Measurements from ENCODE around the gene COL6A1.
"Not testable (repeated sequence)": the region's sequence is repeated elsewhere in the genome, so short reads cannot be mapped to it uniquely, and the experiment has no call there.

The COL6A1 gene

GRCh38 chr21:45959779-45960390, 21.7 kb upstream of the COL6A1 start:
- no peaks in the 10 kb centered on the region for H3F3A ChIP-seq (ENCODE audit: insufficient read depth, low read length)
- no peak overlapping the region for H3K4me2 ChIP-seq (ENCODE audit: low read length)
- H3K9me3 ChIP-seq (ENCODE audit: low read length), result no peaks in the 10 kb centered on the region

GRCh38 chr21:45961408-45961807, 20.2 kb upstream of the COL6A1 start:
- not testable (repeated sequence) for H3K4me3 ChIP-seq (ENCODE audit: low read depth, low read length, poor library complexity, severe bottlenecking); H3K79me2 ChIP-seq (ENCODE audit: insufficient read depth, low read length); H3K4me1 ChIP-seq (ENCODE audit: insufficient read depth, low read length, severe bottlenecking); H3F3A ChIP-seq (ENCODE audit: insufficient read depth, low read length); H4K20me1 ChIP-seq (ENCODE audit: insufficient read depth, low read length); H3K36me3 ChIP-seq (ENCODE audit: insufficient read depth, low read length); H3K9ac ChIP-seq (ENCODE audit: low read length); H3K27ac ChIP-seq (ENCODE audit: low read depth, low read length, poor library complexity, severe bottlenecking); H3K4me2 ChIP-seq (ENCODE audit: low read length); H2AFZ ChIP-seq (ENCODE audit: low read length); H3K9me3 ChIP-seq (ENCODE audit: low read length); H3K9me2 ChIP-seq (ENCODE audit: low read depth, low read length); H3K27me3 ChIP-seq (ENCODE audit: insufficient read depth, low read length)

More at GRCh38 chr21:45959779-45960390, 21.7 kb upstream of the COL6A1 start:
- Histone ChIP-seq H3K79me2 (ENCODE audit: insufficient read depth, low read length) (no peaks in the 10 kb centered on the region), H3K4me1 (ENCODE audit: insufficient read depth, low read length, severe bottlenecking) (no peaks in the 10 kb centered on the region), H3K27me3 (ENCODE audit: insufficient read depth, low read length) (no peaks in the 10 kb centered on the region), H3K9me2 (ENCODE audit: low read depth, low read length) (no peaks in the 10 kb centered on the region), H3K36me3 (ENCODE audit: insufficient read depth, low read length) (no peaks in the 10 kb centered on the region), H3K9ac (ENCODE audit: low read length) (no peak overlapping the region), H2AFZ (ENCODE audit: low read length) (no peak overlapping the region), H3K4me3 (ENCODE audit: low read depth, low read length, poor library complexity, severe bottlenecking) (no peak overlapping the region), H3K27ac (ENCODE audit: low read depth, low read length, poor library complexity, severe bottlenecking) (no peak overlapping the region), H4K20me1 (ENCODE audit: insufficient read depth, low read length) (no peaks in the 10 kb centered on the region)
- no peak for TF ChIP-seq EZH2 (IDR thresholded peaks at IDR 0.05; ENCODE audit: borderline replicate concordance, low read length)
- no peak for TF ChIP-seq CTCF (IDR thresholded peaks at IDR 0.05; ENCODE audit: low read length)

- Histone ChIP-seq H4K20me1 (ENCODE audit: insufficient read depth, low read length) (no peaks in the 10 kb centered on the region), H3K79me2 (ENCODE audit: insufficient read depth, low read length) (no peaks in the 10 kb centered on the region), H3K36me3 (ENCODE audit: insufficient read depth, low read length) (no peaks in the 10 kb centered on the region), H3K4me3 (ENCODE audit: low read depth, low read length, poor library complexity, severe bottlenecking) (no peak overlapping the region), H2AFZ (ENCODE audit: low read length) (no peak overlapping the region), H3K27me3 (ENCODE audit: insufficient read depth, low read length) (no peaks in the 10 kb centered on the region), H3K4me1 (ENCODE audit: insufficient read depth, low read length, severe bottlenecking) (no peaks in the 10 kb centered on the region), H3K4me2 (ENCODE audit: low read length) (no peak overlapping the region), H3K27ac (ENCODE audit: low read depth, low read length, poor library complexity, severe bottlenecking) (no peak overlapping the region), H3K9ac (ENCODE audit: low read length) (no peak overlapping the region), H3K9me2 (ENCODE audit: low read depth, low read length) (no peaks in the 10 kb centered on the region), H3K9me3 (ENCODE audit: low read length) (no peaks in the 10 kb centered on the region), H3F3A (ENCODE audit: insufficient read depth, low read length) (no peaks in the 10 kb centered on the region)
- TF ChIP-seq EZH2 (IDR thresholded peaks at IDR 0.05; ENCODE audit: borderline replicate concordance, low read length) (no peak), CTCF (IDR thresholded peaks at IDR 0.05; ENCODE audit: low read length) (no peak)
These were observed 18.9 kb upstream of the COL6A1 start for GRCh38 chr21:45962531-45963231.

GRCh38 chr21:45963232-45963570, 18.4 kb upstream of the COL6A1 start:
- H2AFZ ChIP-seq (ENCODE audit: low read length), result no peak overlapping the region
- H3K79me2 ChIP-seq (ENCODE audit: insufficient read depth, low read length), result no peaks in the 10 kb centered on the region
- H3K4me2 ChIP-seq (ENCODE audit: low read length), result no peak overlapping the region
- H3K9me3 ChIP-seq (ENCODE audit: low read length), result no peaks in the 10 kb centered on the region
- no peaks in the 10 kb centered on the region for H4K20me1 ChIP-seq (ENCODE audit: insufficient read depth, low read length)
- H3K36me3 ChIP-seq (ENCODE audit: insufficient read depth, low read length), result no peaks in the 10 kb centered on the region
- H3K27ac ChIP-seq (ENCODE audit: low read depth, low read length, poor library complexity, severe bottlenecking), result no peak overlapping the region
- H3F3A ChIP-seq (ENCODE audit: insufficient read depth, low read length), result no peaks in the 10 kb centered on the region
- no peaks in the 10 kb centered on the region for H3K4me1 ChIP-seq (ENCODE audit: insufficient read depth, low read length, severe bottlenecking)
- H3K9me2 ChIP-seq (ENCODE audit: low read depth, low read length), result no peaks in the 10 kb centered on the region
- H3K27me3 ChIP-seq (ENCODE audit: insufficient read depth, low read length), result no peaks in the 10 kb centered on the region
- TF ChIP-seq CTCF (IDR thresholded peaks at IDR 0.05; ENCODE audit: low read length) (no peak), EZH2 (IDR thresholded peaks at IDR 0.05; ENCODE audit: borderline replicate concordance, low read length) (no peak)
- H3K9ac ChIP-seq (ENCODE audit: low read length), result no peak overlapping the region
- no peak overlapping the region for H3K4me3 ChIP-seq (ENCODE audit: low read depth, low read length, poor library complexity, severe bottlenecking)
